Measurements from ENCODE around the gene TENT4A.

GRCh38 chr5:6803981-6804550, 90.8 kb downstream of the TENT4A start:
- TF ChIP-seq POLR2A (IDR thresholded peaks at IDR 0.05), result no peak
- no peak for TF ChIP-seq EP300 (IDR thresholded peaks at IDR 0.05; ENCODE audit: low read depth)
